BJ (cell line): ENCODE results near the gene METTL24. TPM values are rescaled to one million over a fixed set of nuclear protein-coding genes. Genes with fewer than 3 reads are reported as not detected.

Experiments used
- CTCF ChIA-PET: fragments of 350-600 bp; formaldehyde crosslinking; extraction: SDS; loops from one replicate; lab custom pipeline; 2021; ENCODE audit warnings: antibody characterized with exemption, inconsistent platforms; lab: Yijun Ruan, JAX
- POLR2A ChIA-PET: fragments of 300-600 bp; sonication (Branson Sonifier 250); formaldehyde crosslinking; extraction: SDS; loops from one replicate; lab custom pipeline; 2021; ENCODE audit warnings: antibody characterized with exemption; lab: Charles Lee
- DNase-seq: peaks from one replicate; pipeline ENCODE4 v3.0.0-alpha.2; 2011; ENCODE audit warnings: low read depth
- H3K27me3 ChIP-seq: 2 replicates; pipeline ENCODE4 v1.6.0; 2011; ENCODE audit warnings: low read length; ENCODE audit not compliant: control insufficient read depth, insufficient read depth
- H3K36me3 ChIP-seq: 2 replicates; pipeline ENCODE4 v1.5.1; 2011; ENCODE audit warnings: low read length; ENCODE audit not compliant: control insufficient read depth, insufficient read depth
- H3K4me3 ChIP-seq: 2 replicates; pipeline ENCODE4 v1.5.1; 2011; ENCODE audit warnings: low read depth, mild to moderate bottlenecking, control low read depth, low read length
- CTCF ChIP-seq: IDR thresholded peaks from 2 replicates; pipeline ENCODE4 v1.5.1; 2011; ENCODE audit warnings: low read depth, mild to moderate bottlenecking, control low read depth, inconsistent platforms, low read length, moderate library complexity; ENCODE audit not compliant: insufficient read depth
- polyA plus RNA-seq: library from polyadenylated mRNA; depleted of rRNA; stranded (reverse); fragments of >200 nt; gene quantifications from 2 replicates; pipeline ENCODE4 v1.2.3, GENCODE V29; 2011

METTL24 gene
- polyA plus RNA-seq, 1 experiment = 0.31 TPM

GRCh38 chr6:110357298-110357663, 868 bp downstream of the METTL24 start:
- ChIA-PET POLR2A (no interaction called here), CTCF (no interaction called here)
- peaks cover 16% of the 10 kb centered on the region for H3K27me3 ChIP-seq
- no peaks in the 10 kb centered on the region for H3K36me3 ChIP-seq
- H3K4me3 ChIP-seq = peak overlapping the region; percentile 39
- DNase-seq = no peak
- TF ChIP-seq CTCF = no peak

GRCh38 chr6:110356778-110357177, 1.4 kb downstream of the METTL24 start:
- CTCF ChIA-PET = no interaction called here
- POLR2A ChIA-PET = no interaction called here
- TF ChIP-seq CTCF = no peak
- no peaks in the 10 kb centered on the region for H3K36me3 ChIP-seq
- no peak overlapping the region for H3K4me3 ChIP-seq
- DNase-seq = no peak
- H3K27me3 ChIP-seq = peaks cover 16% of the 10 kb centered on the region

GRCh38 chr6:110355727-110356126, 2.4 kb downstream of the METTL24 start:
- TF ChIP-seq CTCF = no peak
- Histone ChIP-seq H3K36me3 (no peaks in the 10 kb centered on the region), H3K4me3 (no peak overlapping the region), H3K27me3 (peaks cover 16% of the 10 kb centered on the region)
- CTCF ChIA-PET = interaction anchor here (1.7 kb wide), 1 partner anchor 14 kb away, joined by 5 read pairs; no protein-coding TSS in a partner anchor
- POLR2A ChIA-PET = no interaction called here
- no peak for DNase-seq

- CTCF ChIA-PET = interaction anchor here (1.7 kb wide), 1 partner anchor 13 kb away, joined by 5 read pairs; no protein-coding TSS in a partner anchor
- POLR2A ChIA-PET = no interaction called here
- DNase-seq = no peak
- Histone ChIP-seq H3K36me3 (no peaks in the 10 kb centered on the region), H3K4me3 (no peak overlapping the region), H3K27me3 (peaks cover 16% of the 10 kb centered on the region)
- no peak for TF ChIP-seq CTCF
Measured at GRCh38 chr6:110355022-110355421, 3.1 kb downstream of the METTL24 start.

- POLR2A ChIA-PET = no interaction called here
- no peaks in the 10 kb centered on the region for H3K36me3 ChIP-seq
- CTCF ChIA-PET = interaction anchor here (0.7 to 1.8 kb wide), 4 partner anchors 11 to 16 kb away, joined by 3 to 5 read pairs (median 4); no protein-coding TSS in a partner anchor
- DNase-seq = no peak
- H3K27me3 ChIP-seq = peaks cover 12% of the 10 kb centered on the region
- no peak for TF ChIP-seq CTCF
- H3K4me3 ChIP-seq = no peak overlapping the region
Measured at GRCh38 chr6:110354153-110354552, 4.0 kb downstream of the METTL24 start.
